ENCODE results near the gene ADAMTS14.

DNA sequence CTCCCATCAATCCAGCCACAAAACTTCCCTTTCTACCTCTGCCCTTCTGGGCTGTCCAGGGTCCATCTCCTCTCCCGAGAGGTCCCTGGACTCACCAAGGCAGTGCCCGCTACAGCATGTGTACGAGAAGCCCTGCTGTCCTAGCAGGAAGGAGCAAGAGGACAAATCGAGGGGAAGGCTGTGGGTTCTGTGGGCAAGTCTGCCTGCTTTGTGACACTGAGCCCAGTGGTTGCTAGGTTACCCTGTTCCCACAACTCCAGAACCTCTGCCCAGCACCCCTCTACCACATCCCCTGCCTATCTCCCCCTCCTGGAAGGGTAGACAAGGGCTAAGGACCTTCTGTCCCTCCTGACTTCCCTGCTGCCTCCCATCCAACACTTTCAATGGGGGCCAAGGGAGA is 112.9 kb downstream of the ADAMTS14 start, which contains the start of gene TBATA:
- TF ChIP-seq, protein P1, sequence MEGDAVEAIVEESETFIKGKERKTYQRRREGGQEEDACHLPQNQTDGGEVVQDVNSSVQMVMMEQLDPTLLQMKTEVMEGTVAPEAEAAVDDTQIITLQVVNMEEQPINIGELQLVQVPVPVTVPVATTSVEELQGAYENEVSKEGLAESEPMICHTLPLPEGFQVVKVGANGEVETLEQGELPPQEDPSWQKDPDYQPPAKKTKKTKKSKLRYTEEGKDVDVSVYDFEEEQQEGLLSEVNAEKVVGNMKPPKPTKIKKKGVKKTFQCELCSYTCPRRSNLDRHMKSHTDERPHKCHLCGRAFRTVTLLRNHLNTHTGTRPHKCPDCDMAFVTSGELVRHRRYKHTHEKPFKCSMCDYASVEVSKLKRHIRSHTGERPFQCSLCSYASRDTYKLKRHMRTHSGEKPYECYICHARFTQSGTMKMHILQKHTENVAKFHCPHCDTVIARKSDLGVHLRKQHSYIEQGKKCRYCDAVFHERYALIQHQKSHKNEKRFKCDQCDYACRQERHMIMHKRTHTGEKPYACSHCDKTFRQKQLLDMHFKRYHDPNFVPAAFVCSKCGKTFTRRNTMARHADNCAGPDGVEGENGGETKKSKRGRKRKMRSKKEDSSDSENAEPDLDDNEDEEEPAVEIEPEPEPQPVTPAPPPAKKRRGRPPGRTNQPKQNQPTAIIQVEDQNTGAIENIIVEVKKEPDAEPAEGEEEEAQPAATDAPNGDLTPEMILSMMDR (IDR thresholded peaks at IDR 0.05; ENCODE audit: low read length), result no peak
- TF ChIP-seq EZH2phosphoT487 (IDR thresholded peaks at IDR 0.05; ENCODE audit: low read length) (no peak), EZH2 (optimal IDR thresholded peaks at IDR 0.05; ENCODE audit: low read depth, low read length) (no peak)
